ENCODE measurements around the gene HMGCL. TPM values are rescaled to one million over a fixed set of nuclear protein-coding genes. Genes with fewer than 3 reads are reported as not detected.

Gene HMGCL
- total RNA-seq, 2 experiments from 2014 or later = 44.9 to 46.0 TPM

DNA sequence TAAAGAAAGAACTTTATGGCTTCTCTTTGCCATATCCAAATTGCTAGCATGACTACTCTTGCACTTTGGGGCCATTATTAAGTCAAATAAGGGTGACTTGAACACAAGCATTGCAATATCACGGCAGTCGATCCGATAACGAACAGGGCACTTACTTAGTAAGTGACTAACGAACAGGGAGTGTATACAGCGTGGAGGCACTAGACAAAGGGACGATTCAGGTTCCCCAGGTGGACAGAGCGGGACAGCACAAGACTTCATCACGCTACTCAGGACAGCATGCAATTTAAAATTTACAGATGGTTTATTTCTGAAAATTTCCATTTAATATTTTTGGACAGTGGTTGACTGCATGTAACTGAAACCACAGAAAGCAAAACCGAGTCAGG, 52.4 kb downstream of the HMGCL start:
- ChIA-PET POLR2A (no interaction called here), CTCF (no interaction called here)
- Mint-ChIP-seq H3K27me3 (no peaks in the 10 kb centered on the region), H3K27ac (no peak overlapping the region), H3K4me1 (ENCODE audit: low read depth) (peaks cover 34% of the 10 kb centered on the region), H3K9me3 (no peaks in the 10 kb centered on the region), H3K4me3 (no peak overlapping the region), H3K36me3 (ENCODE audit: low read depth) (peaks cover 1% of the 10 kb centered on the region)
- TF ChIP-seq, protein P1, sequence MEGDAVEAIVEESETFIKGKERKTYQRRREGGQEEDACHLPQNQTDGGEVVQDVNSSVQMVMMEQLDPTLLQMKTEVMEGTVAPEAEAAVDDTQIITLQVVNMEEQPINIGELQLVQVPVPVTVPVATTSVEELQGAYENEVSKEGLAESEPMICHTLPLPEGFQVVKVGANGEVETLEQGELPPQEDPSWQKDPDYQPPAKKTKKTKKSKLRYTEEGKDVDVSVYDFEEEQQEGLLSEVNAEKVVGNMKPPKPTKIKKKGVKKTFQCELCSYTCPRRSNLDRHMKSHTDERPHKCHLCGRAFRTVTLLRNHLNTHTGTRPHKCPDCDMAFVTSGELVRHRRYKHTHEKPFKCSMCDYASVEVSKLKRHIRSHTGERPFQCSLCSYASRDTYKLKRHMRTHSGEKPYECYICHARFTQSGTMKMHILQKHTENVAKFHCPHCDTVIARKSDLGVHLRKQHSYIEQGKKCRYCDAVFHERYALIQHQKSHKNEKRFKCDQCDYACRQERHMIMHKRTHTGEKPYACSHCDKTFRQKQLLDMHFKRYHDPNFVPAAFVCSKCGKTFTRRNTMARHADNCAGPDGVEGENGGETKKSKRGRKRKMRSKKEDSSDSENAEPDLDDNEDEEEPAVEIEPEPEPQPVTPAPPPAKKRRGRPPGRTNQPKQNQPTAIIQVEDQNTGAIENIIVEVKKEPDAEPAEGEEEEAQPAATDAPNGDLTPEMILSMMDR (IDR thresholded peaks at IDR 0.05) = no peak
- no peak for ATAC-seq
- DNase-seq = no peak
- intact Hi-C loops (cut with micrococcal nuclease) = no loop called here

DNA sequence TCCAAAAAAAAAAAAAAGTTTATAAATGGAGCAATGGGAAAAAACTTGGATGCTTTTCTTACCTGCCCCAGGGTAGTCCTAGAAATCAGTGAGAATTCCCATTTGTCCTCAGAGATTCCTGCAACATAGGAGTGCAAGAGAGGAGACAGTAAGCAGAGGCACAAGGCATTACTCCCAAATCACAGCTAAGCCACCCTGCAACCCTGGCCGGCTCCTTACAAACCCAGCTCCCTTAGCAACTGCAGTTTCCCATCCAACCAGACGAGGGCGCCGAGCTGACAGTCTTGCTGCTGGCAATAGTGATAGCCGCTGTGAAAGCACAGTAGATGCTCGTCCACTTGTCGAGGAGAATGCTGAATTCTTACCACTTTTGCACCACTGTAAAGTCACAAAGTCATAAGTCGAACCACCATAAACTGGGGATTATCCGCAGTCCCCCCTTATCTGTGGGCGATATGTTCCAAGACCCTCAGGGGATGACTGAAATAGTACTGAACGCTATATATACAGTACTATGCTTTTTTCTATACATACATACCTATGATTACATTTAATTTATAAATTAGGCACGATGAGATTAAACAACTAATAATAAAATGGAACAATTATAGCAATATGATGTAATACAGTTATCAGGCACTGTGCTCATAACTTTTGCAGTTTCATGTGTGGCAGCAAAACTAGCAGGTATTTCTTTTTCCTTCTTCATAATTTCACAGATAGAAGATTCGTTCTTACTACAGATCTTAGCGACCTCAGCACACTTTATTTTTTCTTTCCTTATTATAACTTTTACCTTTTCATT, 53.0 kb downstream of the HMGCL start:
- TF ChIP-seq, protein P1 (IDR thresholded peaks at IDR 0.05) = peak; percentile 90
- ChIA-PET POLR2A (interaction anchor here (0.7 to 0.9 kb wide), 2 partner anchors 27 to 74 kb away, joined by 3 read pairs; no protein-coding TSS in a partner anchor), CTCF (interaction anchor here (0.6 to 2.8 kb wide), 53 partner anchors 8 to 658 kb away, joined by 3 to 46 read pairs (median 4); partner anchors contain the start of genes CNR2, FUCA1, GALE and HMGCL)
- H3K4me3 Mint-ChIP-seq = no peak overlapping the region
- H3K36me3 Mint-ChIP-seq (ENCODE audit: low read depth) = peaks cover 4% of the 10 kb centered on the region
- H3K9me3 Mint-ChIP-seq = no peaks in the 10 kb centered on the region
- no peak overlapping the region for H3K27ac Mint-ChIP-seq
- ATAC-seq = peak; percentile 99
- intact Hi-C loops (cut with micrococcal nuclease) = no loop called here
- H3K4me1 Mint-ChIP-seq (ENCODE audit: low read depth) = peaks cover 32% of the 10 kb centered on the region
- DNase-seq = peak; percentile 95
- no peaks in the 10 kb centered on the region for H3K27me3 Mint-ChIP-seq

DNA sequence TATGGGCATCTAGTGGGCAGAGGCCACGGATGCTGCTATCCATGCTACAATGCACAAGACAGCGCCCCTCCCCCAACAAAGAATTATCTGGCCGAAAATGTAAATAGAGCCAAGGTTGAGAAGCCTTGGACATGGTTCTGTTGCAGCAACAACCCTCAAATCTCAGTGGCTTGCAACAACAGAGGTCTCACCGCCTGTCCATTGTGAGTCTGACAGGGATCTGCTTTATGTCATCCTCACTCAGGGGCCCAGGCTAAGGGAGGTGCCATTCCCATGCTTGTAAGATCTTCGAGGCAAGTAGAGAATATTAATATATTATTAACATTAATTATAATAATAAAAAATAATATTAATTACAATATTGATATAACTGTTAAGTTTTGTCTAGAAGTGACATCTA, 56.5 kb downstream of the HMGCL start:
- TF ChIP-seq, protein P1 (IDR thresholded peaks at IDR 0.05) = no peak
- no peak overlapping the region for H3K4me3 Mint-ChIP-seq
- ChIA-PET POLR2A (interaction anchor here (1.1 kb wide), 1 partner anchor 10 kb away, joined by 3 read pairs; the partner anchor contains the start of gene PITHD1), CTCF (interaction anchor here (1.5 to 2.3 kb wide), 2 partner anchors 41 to 148 kb away, joined by 5 read pairs; no protein-coding TSS in a partner anchor)
- no peaks in the 10 kb centered on the region for H3K27me3 Mint-ChIP-seq
- H3K27ac Mint-ChIP-seq = no peak overlapping the region
- no peaks in the 10 kb centered on the region for H3K9me3 Mint-ChIP-seq
- intact Hi-C loops (cut with micrococcal nuclease) = no loop called here
- H3K4me1 Mint-ChIP-seq (ENCODE audit: low read depth) = peaks cover 8% of the 10 kb centered on the region
- DNase-seq (no peak), ATAC-seq (no peak)
- peaks cover 11% of the 10 kb centered on the region for H3K36me3 Mint-ChIP-seq (ENCODE audit: low read depth)

DNA sequence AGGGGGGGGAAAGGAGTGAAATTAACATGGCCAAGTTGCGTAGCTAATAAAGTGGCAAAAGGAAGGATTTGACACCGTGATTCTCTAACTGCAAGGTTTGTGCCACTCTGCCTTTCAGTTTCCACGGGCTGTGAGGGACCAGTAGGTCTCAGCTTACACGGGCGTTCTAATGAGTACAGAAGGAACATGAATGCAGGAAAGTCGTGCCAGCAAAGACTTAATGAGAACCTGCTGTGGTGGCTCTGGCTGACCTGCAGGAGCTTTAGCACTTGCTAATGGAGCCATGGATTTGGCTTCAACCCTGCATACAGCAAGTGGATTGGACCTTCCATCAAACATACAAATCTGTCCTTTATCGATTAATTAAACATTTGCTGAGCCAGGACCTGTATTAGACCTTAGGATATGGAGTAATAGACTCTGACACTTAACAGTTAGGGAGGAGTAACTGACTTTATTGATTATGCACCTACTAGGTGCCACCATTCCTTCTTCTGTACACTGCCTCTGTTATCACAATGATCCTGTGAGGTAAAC, 62.1 kb downstream of the HMGCL start:
- no peaks in the 10 kb centered on the region for H3K9me3 Mint-ChIP-seq
- CTCF ChIA-PET = interaction anchor here (1.8 kb wide), 1 partner anchor 8 kb away, joined by 9 read pairs; no protein-coding TSS in a partner anchor
- POLR2A ChIA-PET = interaction anchor here (1.5 kb wide), 1 partner anchor 44 kb away, joined by 3 read pairs; no protein-coding TSS in a partner anchor
- TF ChIP-seq, protein P1 (IDR thresholded peaks at IDR 0.05) = no peak
- no peak for DNase-seq
- no peaks in the 10 kb centered on the region for H3K4me1 Mint-ChIP-seq (ENCODE audit: low read depth)
- no peak for ATAC-seq
- H3K4me3 Mint-ChIP-seq = no peak overlapping the region
- no peaks in the 10 kb centered on the region for H3K27me3 Mint-ChIP-seq
- intact Hi-C loops (cut with micrococcal nuclease) = no loop called here
- peaks cover 32% of the 10 kb centered on the region for H3K36me3 Mint-ChIP-seq (ENCODE audit: low read depth)
- H3K27ac Mint-ChIP-seq = no peak overlapping the region

DNA sequence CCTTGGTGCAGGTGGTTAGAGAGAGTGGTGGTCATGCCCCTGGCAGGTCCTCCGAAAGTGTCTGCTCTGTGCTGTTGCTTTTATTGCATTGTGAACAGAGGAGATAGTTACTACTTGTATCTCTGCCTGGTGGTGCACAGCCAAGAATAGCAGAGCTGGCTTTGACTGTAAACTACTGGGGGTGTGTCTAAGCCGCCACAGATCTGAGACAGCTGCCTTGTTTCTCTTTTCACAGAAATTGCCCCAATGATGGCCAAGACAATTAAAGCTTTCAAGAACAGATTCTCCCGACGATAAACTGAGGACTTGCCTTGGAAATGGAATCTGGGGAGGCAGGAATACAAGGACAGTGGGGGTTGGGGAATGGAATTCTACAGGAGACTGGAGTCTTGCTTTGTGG, 66.0 kb downstream of the HMGCL start:
- ATAC-seq = no peak
- intact Hi-C loops (cut with micrococcal nuclease) = no loop called here
- Mint-ChIP-seq H3K4me3 (no peak overlapping the region), H3K27me3 (no peaks in the 10 kb centered on the region), H3K36me3 (ENCODE audit: low read depth) (peaks cover 52% of the 10 kb centered on the region), H3K27ac (no peak overlapping the region), H3K9me3 (no peaks in the 10 kb centered on the region), H3K4me1 (ENCODE audit: low read depth) (no peaks in the 10 kb centered on the region)
- POLR2A ChIA-PET = no interaction called here
- no peak for DNase-seq
- CTCF ChIA-PET = interaction anchor here (3.0 kb wide), 1 partner anchor 13 kb away, joined by 14 read pairs; no protein-coding TSS in a partner anchor
- TF ChIP-seq, protein P1 (IDR thresholded peaks at IDR 0.05) = no peak

Data from activated CD8-positive, alpha-beta T cell treated with anti-CD3 and anti-CD28 coated beads for 36 hours (primary cell).